GM23338 (cell line): Measurements from ENCODE around the gene NLGN3. TPM values are rescaled to one million over a fixed set of nuclear protein-coding genes. Genes with fewer than 3 reads are reported as not detected.

Experiments used
- ATAC-seq: fragments of 200-7000 bp; cut with Tn5 transposase; 3 replicates; pipeline ENCODE4 v1.9.1; 2020
- DNase-seq: peaks from one replicate; pipeline ENCODE4 v3.0.0-alpha.2; 2015; ENCODE audit warnings: low spot score
- H2AFZ ChIP-seq: fragments of 200-600 bp; sonication (generic); 2 replicates; pipeline ENCODE4 v1.8.0; 2016; ENCODE audit warnings: antibody characterized with exemption, mild to moderate bottlenecking, moderate library complexity
- H3F3A ChIP-seq: fragments of 200-600 bp; sonication (generic); replicated peaks from 2 replicates; pipeline ENCODE4 v1.8.0; 2017; ENCODE audit warnings: antibody characterized with exemption, mixed run types, low read depth
- H3K27ac ChIP-seq: fragments of 200-600 bp; sonication (generic); 2 replicates; pipeline ENCODE4 v1.6.1; 2016; ENCODE audit warnings: low read depth
- H3K27me3 ChIP-seq: fragments of 200-600 bp; sonication (generic); 2 replicates; pipeline ENCODE4 v1.8.0; 2016; ENCODE audit warnings: mild to moderate bottlenecking, mixed run types, moderate library complexity; ENCODE audit not compliant: insufficient read depth
- H3K36me3 ChIP-seq: fragments of 200-600 bp; sonication (generic); 2 replicates; pipeline ENCODE4 v1.8.0; 2016; ENCODE audit warnings: mild to moderate bottlenecking; ENCODE audit not compliant: insufficient read depth
- H3K4me1 ChIP-seq: fragments of 200-600 bp; sonication (generic); 2 replicates; pipeline ENCODE4 v1.8.0; 2016; ENCODE audit warnings: mild to moderate bottlenecking, moderate library complexity; ENCODE audit not compliant: insufficient read depth
- H3K4me2 ChIP-seq: fragments of 200-600 bp; sonication (generic); 2 replicates; pipeline ENCODE4 v1.7.1; 2017; ENCODE audit warnings: mixed run types
- H3K4me3 ChIP-seq: fragments of 200-600 bp; sonication (generic); 2 replicates; pipeline ENCODE4 v1.6.1; 2016; ENCODE audit warnings: mixed run types
- H3K79me2 ChIP-seq: fragments of 200-600 bp; sonication (generic); replicated peaks from 2 replicates; pipeline ENCODE4 v1.8.0; 2017; ENCODE audit warnings: mild to moderate bottlenecking; ENCODE audit not compliant: insufficient read depth
- H3K9me2 ChIP-seq: fragments of 200-600 bp; sonication (generic); 2 replicates; pipeline ENCODE4 v1.8.0; 2017; ENCODE audit not compliant: insufficient read depth
- H4K20me1 ChIP-seq: fragments of 200-600 bp; sonication (generic); replicated peaks from 2 replicates; pipeline ENCODE4 v1.8.0; 2017; ENCODE audit warnings: mild to moderate bottlenecking; ENCODE audit not compliant: insufficient read depth
- H3K27ac Mint-ChIP-seq: 2 replicates; pipeline ENCODE4 v1.8.0; 2020; ENCODE audit warnings: inconsistent platforms, mild to moderate bottlenecking, moderate library complexity, mixed read lengths
- H3K27me3 Mint-ChIP-seq: 3 replicates; pipeline ENCODE4 v1.8.0; 2022; ENCODE audit warnings: low read depth, mild to moderate bottlenecking, moderate library complexity, mixed read lengths, inconsistent platforms; ENCODE audit not compliant: insufficient read depth, poor library complexity
- H3K36me3 Mint-ChIP-seq: 3 replicates; pipeline ENCODE4 v1.8.0; 2021; ENCODE audit warnings: low read depth, mild to moderate bottlenecking, inconsistent platforms, moderate library complexity, mixed read lengths
- H3K4me1 Mint-ChIP-seq: 3 replicates; pipeline ENCODE4 v1.8.0; 2020; ENCODE audit warnings: mild to moderate bottlenecking, inconsistent platforms, mixed read lengths
- H3K4me3 Mint-ChIP-seq: 3 replicates; pipeline ENCODE4 v1.8.0; 2021; ENCODE audit warnings: moderate library complexity, mild to moderate bottlenecking, inconsistent platforms, mixed read lengths
- H3K9me3 Mint-ChIP-seq: 3 replicates; pipeline ENCODE4 v1.8.0; 2020; ENCODE audit warnings: moderate library complexity, mild to moderate bottlenecking, inconsistent platforms, mixed read lengths
- CREB1 ChIP-seq: fragments of 250-450 bp; sonication (Bioruptor Pico); IDR thresholded peaks from 2 replicates; pipeline ENCODE4 v1.5.0; 2020; ENCODE audit warnings: low read depth, mild to moderate bottlenecking, moderate library complexity
- EZH2phosphoT487 ChIP-seq: fragments of 200-600 bp; sonication (generic); IDR thresholded peaks from one replicate; pipeline ENCODE4 v1.8.1; 2018; ENCODE audit warnings: antibody characterized with exemption; ENCODE audit not compliant: unreplicated experiment
- JUNB ChIP-seq: IDR thresholded peaks from one replicate; pipeline ENCODE4 v1.6.1; 2016; ENCODE audit warnings: antibody characterized with exemption; ENCODE audit not compliant: unreplicated experiment
- STAT1 ChIP-seq: IDR thresholded peaks from one replicate; pipeline ENCODE4 v1.6.1; 2016; ENCODE audit warnings: antibody characterized with exemption; ENCODE audit not compliant: unreplicated experiment
- ZNF114 ChIP-seq: fragments of 250-450 bp; sonication (Bioruptor Pico); IDR thresholded peaks from 2 replicates; pipeline ENCODE4 v1.5.0; 2020; ENCODE audit warnings: mild to moderate bottlenecking, moderate library complexity
- ZNF331 ChIP-seq: fragments of 250-450 bp; sonication (Bioruptor Pico); IDR thresholded peaks from 2 replicates; pipeline ENCODE4 v1.5.0; 2020; ENCODE audit warnings: low read depth, mild to moderate bottlenecking, moderate library complexity
- polyA plus RNA-seq: library from polyadenylated mRNA; unstranded; fragments of >200 nt; fragmentation: Nextera tagmentation; extraction: Ambion mirVana; gene quantifications from 2 replicates; pipeline ENCODE4 v1.2.1, GENCODE V29; 2016
- total RNA-seq: library from RNA; depleted of rRNA; stranded (reverse); fragments of >200 nt; shearing (Covaris generic); gene quantifications from 2 replicates; pipeline ENCODE4 v1.2.3, GENCODE V29; 2014
- TF ChIP-seq, protein P1 (sequence below), 2 experiments: fragments of 200-600 bp in 1 of 2; sonication (generic) in 1 of 2; conservative IDR thresholded peaks; 2 replicates each; pipeline versions ENCODE4 v1.5.1 to v1.6.1; 2016 to 2017; ENCODE audit warnings: antibody characterized with exemption in 2 of 2, low read depth in 2 of 2, mild to moderate bottlenecking in 2 of 2, moderate library complexity in 1 of 2
- TF ChIP-seq, protein P2 (sequence below): fragments of 250-450 bp; sonication (Bioruptor Pico); IDR thresholded peaks from 2 replicates; pipeline ENCODE4 v1.5.0; 2020; ENCODE audit warnings: mild to moderate bottlenecking, moderate library complexity
- TF ChIP-seq, protein P3 (sequence below): IDR thresholded peaks from 2 replicates; pipeline ENCODE4 v1.6.1; 2016; ENCODE audit warnings: antibody characterized with exemption

NLGN3 gene
- total and polyA plus RNA-seq, 2 experiments from 2014 or later, result 4.5 to 17.2 TPM

DNA sequence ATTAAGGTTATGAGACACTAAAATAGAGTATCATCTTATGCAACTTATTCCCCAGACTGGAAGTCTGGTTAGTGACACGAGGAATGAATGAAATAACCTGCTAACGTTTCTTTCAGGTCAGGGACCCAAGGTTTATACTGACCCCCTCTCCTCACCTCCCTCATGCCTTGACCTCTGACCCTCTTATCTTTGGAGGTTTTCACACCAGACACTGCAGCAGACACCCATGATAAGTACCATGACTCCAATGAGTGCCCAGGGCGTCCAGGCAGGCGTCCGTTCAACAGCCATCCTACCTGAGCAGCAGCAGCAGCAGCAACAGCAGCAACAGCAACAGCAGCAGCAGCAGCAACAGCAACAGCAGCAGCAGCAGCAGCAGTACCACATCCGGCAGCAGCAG lies 4.2 kb upstream of the NLGN3 start:
- Mint-ChIP-seq H3K9me3 (no peaks in the 10 kb centered on the region), H3K27ac (no peak overlapping the region), H3K27me3 (peaks cover 3% of the 10 kb centered on the region), H3K36me3 (peaks cover 51% of the 10 kb centered on the region), H3K4me1 (peaks cover 6% of the 10 kb centered on the region), H3K4me3 (no peak overlapping the region)
- DNase-seq (no peak), ATAC-seq (no peak)
- H3K4me2 ChIP-seq, result no peak overlapping the region
- H3K9me2 ChIP-seq, result no peaks in the 10 kb centered on the region
- H3F3A ChIP-seq, result no peaks in the 10 kb centered on the region
- H2AFZ ChIP-seq, result no peak overlapping the region
- no peaks in the 10 kb centered on the region for H4K20me1 ChIP-seq
- no peak overlapping the region for H3K4me3 ChIP-seq
- H3K27me3 ChIP-seq, result no peaks in the 10 kb centered on the region
- H3K79me2 ChIP-seq, result no peaks in the 10 kb centered on the region
- H3K27ac ChIP-seq, result no peak overlapping the region
- TF ChIP-seq EZH2phosphoT487 (no peak), JUNB (no peak), ZNF331 (CRISPR knock-in tag) (no peak)
- TF ChIP-seq, protein P1, sequence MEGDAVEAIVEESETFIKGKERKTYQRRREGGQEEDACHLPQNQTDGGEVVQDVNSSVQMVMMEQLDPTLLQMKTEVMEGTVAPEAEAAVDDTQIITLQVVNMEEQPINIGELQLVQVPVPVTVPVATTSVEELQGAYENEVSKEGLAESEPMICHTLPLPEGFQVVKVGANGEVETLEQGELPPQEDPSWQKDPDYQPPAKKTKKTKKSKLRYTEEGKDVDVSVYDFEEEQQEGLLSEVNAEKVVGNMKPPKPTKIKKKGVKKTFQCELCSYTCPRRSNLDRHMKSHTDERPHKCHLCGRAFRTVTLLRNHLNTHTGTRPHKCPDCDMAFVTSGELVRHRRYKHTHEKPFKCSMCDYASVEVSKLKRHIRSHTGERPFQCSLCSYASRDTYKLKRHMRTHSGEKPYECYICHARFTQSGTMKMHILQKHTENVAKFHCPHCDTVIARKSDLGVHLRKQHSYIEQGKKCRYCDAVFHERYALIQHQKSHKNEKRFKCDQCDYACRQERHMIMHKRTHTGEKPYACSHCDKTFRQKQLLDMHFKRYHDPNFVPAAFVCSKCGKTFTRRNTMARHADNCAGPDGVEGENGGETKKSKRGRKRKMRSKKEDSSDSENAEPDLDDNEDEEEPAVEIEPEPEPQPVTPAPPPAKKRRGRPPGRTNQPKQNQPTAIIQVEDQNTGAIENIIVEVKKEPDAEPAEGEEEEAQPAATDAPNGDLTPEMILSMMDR (conservative IDR thresholded peaks at IDR 0.05; ENCODE audit: low read depth in 2 of 2), result no peak
- no peaks in the 10 kb centered on the region for H3K36me3 ChIP-seq
- no peaks in the 10 kb centered on the region for H3K4me1 ChIP-seq

DNA sequence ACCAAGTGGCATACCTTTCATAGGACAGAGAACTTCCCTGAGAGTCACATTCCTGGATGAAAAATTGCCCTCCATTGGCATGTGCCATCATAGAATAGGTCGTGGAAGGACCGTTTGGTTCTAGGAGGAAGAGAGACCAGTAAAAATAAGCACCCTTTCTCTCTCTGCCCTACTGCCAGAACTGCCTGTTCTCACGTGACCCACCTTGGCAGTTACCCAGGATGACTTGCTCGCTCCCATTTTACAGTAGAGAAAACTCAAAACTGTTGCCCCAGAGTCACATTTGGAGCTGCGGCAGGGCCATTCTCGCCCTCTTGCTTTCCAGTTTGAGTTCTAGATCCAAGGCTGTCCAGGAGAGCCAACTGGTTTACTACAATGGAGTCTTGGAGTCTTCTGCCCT lies 1.1 kb upstream of the NLGN3 start:
- no peaks in the 10 kb centered on the region for H3K9me2 ChIP-seq
- no peaks in the 10 kb centered on the region for H3K79me2 ChIP-seq
- Mint-ChIP-seq H3K27ac (no peak overlapping the region), H3K4me3 (no peak overlapping the region), H3K36me3 (peaks cover 25% of the 10 kb centered on the region), H3K4me1 (peaks cover 23% of the 10 kb centered on the region), H3K27me3 (peaks cover 4% of the 10 kb centered on the region), H3K9me3 (no peaks in the 10 kb centered on the region)
- H3K27me3 ChIP-seq, result no peaks in the 10 kb centered on the region
- ATAC-seq (no peak), DNase-seq (no peak)
- peaks cover 8% of the 10 kb centered on the region; the same call in 1 of the 2 replicates for H3K4me1 ChIP-seq
- H3K27ac ChIP-seq, result no peak overlapping the region
- no peaks in the 10 kb centered on the region for H3F3A ChIP-seq
- H3K4me3 ChIP-seq, result no peak overlapping the region
- no peak overlapping the region for H3K4me2 ChIP-seq
- no peaks in the 10 kb centered on the region for H4K20me1 ChIP-seq
- no peak overlapping the region for H2AFZ ChIP-seq
- no peaks in the 10 kb centered on the region for H3K36me3 ChIP-seq
- TF ChIP-seq, protein P2, sequence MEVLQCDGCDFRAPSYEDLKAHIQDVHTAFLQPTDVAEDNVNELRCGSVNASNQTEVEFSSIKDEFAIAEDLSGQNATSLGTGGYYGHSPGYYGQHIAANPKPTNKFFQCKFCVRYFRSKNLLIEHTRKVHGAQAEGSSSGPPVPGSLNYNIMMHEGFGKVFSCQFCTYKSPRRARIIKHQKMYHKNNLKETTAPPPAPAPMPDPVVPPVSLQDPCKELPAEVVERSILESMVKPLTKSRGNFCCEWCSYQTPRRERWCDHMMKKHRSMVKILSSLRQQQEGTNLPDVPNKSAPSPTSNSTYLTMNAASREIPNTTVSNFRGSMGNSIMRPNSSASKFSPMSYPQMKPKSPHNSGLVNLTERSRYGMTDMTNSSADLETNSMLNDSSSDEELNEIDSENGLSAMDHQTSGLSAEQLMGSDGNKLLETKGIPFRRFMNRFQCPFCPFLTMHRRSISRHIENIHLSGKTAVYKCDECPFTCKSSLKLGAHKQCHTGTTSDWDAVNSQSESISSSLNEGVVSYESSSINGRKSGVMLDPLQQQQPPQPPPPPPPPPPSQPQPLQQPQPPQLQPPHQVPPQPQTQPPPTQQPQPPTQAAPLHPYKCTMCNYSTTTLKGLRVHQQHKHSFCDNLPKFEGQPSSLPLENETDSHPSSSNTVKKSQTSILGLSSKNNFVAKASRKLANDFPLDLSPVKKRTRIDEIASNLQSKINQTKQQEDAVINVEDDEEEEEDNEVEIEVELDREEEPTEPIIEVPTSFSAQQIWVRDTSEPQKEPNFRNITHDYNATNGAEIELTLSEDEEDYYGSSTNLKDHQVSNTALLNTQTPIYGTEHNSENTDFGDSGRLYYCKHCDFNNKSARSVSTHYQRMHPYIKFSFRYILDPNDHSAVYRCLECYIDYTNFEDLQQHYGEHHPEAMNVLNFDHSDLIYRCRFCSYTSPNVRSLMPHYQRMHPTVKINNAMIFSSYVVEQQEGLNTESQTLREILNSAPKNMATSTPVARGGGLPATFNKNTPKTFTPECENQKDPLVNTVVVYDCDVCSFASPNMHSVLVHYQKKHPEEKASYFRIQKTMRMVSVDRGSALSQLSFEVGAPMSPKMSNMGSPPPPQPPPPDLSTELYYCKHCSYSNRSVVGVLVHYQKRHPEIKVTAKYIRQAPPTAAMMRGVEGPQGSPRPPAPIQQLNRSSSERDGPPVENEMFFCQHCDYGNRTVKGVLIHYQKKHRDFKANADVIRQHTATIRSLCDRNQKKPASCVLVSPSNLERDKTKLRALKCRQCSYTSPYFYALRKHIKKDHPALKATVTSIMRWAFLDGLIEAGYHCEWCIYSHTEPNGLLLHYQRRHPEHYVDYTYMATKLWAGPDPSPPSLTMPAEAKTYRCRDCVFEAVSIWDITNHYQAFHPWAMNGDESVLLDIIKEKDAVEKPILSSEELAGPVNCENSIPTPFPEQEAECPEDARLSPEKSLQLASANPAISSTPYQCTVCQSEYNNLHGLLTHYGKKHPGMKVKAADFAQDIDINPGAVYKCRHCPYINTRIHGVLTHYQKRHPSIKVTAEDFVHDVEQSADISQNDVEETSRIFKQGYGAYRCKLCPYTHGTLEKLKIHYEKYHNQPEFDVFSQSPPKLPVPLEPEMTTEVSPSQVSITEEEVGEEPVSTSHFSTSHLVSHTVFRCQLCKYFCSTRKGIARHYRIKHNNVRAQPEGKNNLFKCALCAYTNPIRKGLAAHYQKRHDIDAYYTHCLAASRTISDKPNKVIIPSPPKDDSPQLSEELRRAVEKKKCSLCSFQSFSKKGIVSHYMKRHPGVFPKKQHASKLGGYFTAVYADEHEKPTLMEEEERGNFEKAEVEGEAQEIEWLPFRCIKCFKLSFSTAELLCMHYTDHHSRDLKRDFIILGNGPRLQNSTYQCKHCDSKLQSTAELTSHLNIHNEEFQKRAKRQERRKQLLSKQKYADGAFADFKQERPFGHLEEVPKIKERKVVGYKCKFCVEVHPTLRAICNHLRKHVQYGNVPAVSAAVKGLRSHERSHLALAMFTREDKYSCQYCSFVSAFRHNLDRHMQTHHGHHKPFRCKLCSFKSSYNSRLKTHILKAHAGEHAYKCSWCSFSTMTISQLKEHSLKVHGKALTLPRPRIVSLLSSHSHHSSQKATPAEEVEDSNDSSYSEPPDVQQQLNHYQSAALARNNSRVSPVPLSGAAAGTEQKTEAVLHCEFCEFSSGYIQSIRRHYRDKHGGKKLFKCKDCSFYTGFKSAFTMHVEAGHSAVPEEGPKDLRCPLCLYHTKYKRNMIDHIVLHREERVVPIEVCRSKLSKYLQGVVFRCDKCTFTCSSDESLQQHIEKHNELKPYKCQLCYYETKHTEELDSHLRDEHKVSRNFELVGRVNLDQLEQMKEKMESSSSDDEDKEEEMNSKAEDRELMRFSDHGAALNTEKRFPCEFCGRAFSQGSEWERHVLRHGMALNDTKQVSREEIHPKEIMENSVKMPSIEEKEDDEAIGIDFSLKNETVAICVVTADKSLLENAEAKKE (CRISPR knock-in tag), result no peak
- TF ChIP-seq ZNF331 (CRISPR knock-in tag) (no peak), JUNB (no peak), CREB1 (CRISPR knock-in tag) (no peak), ZNF114 (CRISPR knock-in tag) (no peak), STAT1 (no peak)
- TF ChIP-seq, protein P3, sequence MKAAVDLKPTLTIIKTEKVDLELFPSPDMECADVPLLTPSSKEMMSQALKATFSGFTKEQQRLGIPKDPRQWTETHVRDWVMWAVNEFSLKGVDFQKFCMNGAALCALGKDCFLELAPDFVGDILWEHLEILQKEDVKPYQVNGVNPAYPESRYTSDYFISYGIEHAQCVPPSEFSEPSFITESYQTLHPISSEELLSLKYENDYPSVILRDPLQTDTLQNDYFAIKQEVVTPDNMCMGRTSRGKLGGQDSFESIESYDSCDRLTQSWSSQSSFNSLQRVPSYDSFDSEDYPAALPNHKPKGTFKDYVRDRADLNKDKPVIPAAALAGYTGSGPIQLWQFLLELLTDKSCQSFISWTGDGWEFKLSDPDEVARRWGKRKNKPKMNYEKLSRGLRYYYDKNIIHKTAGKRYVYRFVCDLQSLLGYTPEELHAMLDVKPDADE, result no peak
- TF ChIP-seq, protein P1 (conservative IDR thresholded peaks at IDR 0.05; ENCODE audit: low read depth in 2 of 2), result no peak
